Measurements from ENCODE around the gene FIGN. TPM values are rescaled to one million over a fixed set of nuclear protein-coding genes. Genes with fewer than 3 reads are reported as not detected.

Gene FIGN
- total and polyA plus RNA-seq, 2 of the 8 experiments (the other 6 are each of a cell fraction or from before 2014, with no cell fraction given): 5.0 to 22.8 TPM

DNA sequence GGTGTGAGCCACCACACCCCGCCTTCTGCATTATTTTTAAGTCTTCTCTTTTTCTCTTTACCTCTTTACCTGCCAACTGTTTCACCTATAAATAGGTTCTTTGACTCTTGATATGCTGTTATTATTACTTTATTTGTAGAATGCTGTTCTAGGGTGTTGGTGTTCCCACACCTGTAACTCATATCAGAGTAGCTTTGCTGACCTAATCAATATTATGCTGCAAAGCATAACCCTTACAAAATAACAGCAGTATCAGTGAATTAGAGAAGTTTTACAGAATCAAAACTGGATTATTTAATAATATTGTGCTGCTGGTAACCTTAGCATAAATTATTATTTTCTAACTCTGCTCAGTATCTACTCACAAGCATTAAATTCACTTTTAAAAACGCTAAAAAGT is 161.5 kb downstream of the FIGN start:
- Histone ChIP-seq H3K4me2 (ENCODE audit: insufficient read depth in 1 of 2, low read depth in 2 of 2, low read length in 2 of 2) (no peak overlapping the region), H3K23ac (ENCODE audit: insufficient read length) (no peak overlapping the region), H3K4me3 (ENCODE audit: extremely low read depth in 1 of 4, insufficient read depth in 2 of 4, low read depth in 3 of 4, low read length in 4 of 4) (no peak overlapping the region), H4K8ac (ENCODE audit: extremely low read depth, insufficient read depth, low read length) (no peak overlapping the region), H3K9ac (replicated peaks in 1 of 4; ENCODE audit: extremely low read depth in 1 of 4, low read depth in 3 of 4, low read length in 3 of 4) (no peak overlapping the region), H3K9me3 (ENCODE audit: insufficient read depth in 2 of 2, low read depth in 1 of 2, low read length in 1 of 2) (no peaks in the 10 kb centered on the region), H3K56ac (replicated peaks; ENCODE audit: insufficient read length, low read depth, low read length) (no peak overlapping the region), H4K5ac (ENCODE audit: insufficient read length, low read depth, low read length) (no peak overlapping the region), H2BK5ac (ENCODE audit: low read depth, low read length) (no peak overlapping the region), H3K79me2 (ENCODE audit: control insufficient read depth in 1 of 2, insufficient read depth in 2 of 2, low read length in 2 of 2) (no peaks in the 10 kb centered on the region), H3K36me3 (ENCODE audit: control insufficient read depth in 2 of 4, insufficient read depth in 4 of 4, low read length in 3 of 4) (no peaks in the 10 kb centered on the region), H2BK12ac (ENCODE audit: low read depth, low read length) (no peak overlapping the region), H3K14ac (ENCODE audit: insufficient read length) (no peak overlapping the region), H2BK120ac (replicated peaks; ENCODE audit: low read depth, low read length) (no peak overlapping the region), H3K27me3 (replicated peaks in 1 of 4; ENCODE audit: control insufficient read depth in 3 of 4, extremely low read depth in 1 of 4, insufficient read depth in 3 of 4, low read length in 3 of 4) (no peaks in the 10 kb centered on the region), H4K20me1 (replicated peaks in 1 of 2; ENCODE audit: control insufficient read depth in 1 of 2, insufficient read depth in 2 of 2, low read length in 2 of 2) (no peaks in the 10 kb centered on the region), H2BK15ac (ENCODE audit: low read length) (no peak overlapping the region), H3K27ac (ENCODE audit: low read depth, low read length) (no peak overlapping the region), H3K18ac (ENCODE audit: extremely low read depth, low read length) (no peak overlapping the region), H2AK5ac (ENCODE audit: low read depth, low read length) (no peak overlapping the region), H2AFZ (ENCODE audit: low read length) (no peak overlapping the region), H2BK20ac (ENCODE audit: low read length) (no peak overlapping the region), H3K4me1 (replicated peaks in 1 of 4; ENCODE audit: control insufficient read depth in 3 of 4, insufficient read depth in 4 of 4, low read length in 3 of 4) (no peaks in the 10 kb centered on the region), H3K23me2 (ENCODE audit: low read depth, low read length) (no peaks in the 10 kb centered on the region), H3K4ac (replicated peaks; ENCODE audit: insufficient read length, low read depth, low read length) (no peak overlapping the region), H4K91ac (replicated peaks; ENCODE audit: insufficient read length, low read length) (no peak overlapping the region), H3K79me1 (ENCODE audit: low read depth, low read length) (no peaks in the 10 kb centered on the region)
- FAIRE-seq (no peak), DNase-seq (ENCODE audit: low read depth in 1 of 2, low spot score in 2 of 2) (no peak)
- ChIA-PET CTCF (ENCODE audit: partially characterized antibody) (no interaction called here), POLR2A (ENCODE audit: partially characterized antibody) (no interaction called here)
- 69% methylated on average over 2 of the region's 2 CpGs; no CpG with 5 or more reads in 1 of the 2 experiments for WGBS, 2 experiments (ENCODE audit: extremely low coverage in 1 of 2, insufficient coverage in 1 of 2, insufficient read length in 1 of 2, insufficient replicate concordance in 2 of 2, low coverage in 1 of 2, low lambda C conversion rate in 2 of 2, missing lambda C conversion rate in 1 of 2)
- TF ChIP-seq BACH1 (IDR thresholded peaks at IDR 0.05; ENCODE audit: low read length) (no peak), HDAC6 (IDR thresholded peaks at IDR 0.05; ENCODE audit: low read depth, low read length) (no peak), GABPA (IDR thresholded peaks at IDR 0.05; ENCODE audit: borderline replicate concordance, insufficient read depth, low read length) (no peak), POLR2AphosphoS5 (IDR thresholded peaks at IDR 0.05; ENCODE audit: low read depth, low read length) (no peak), KDM1A (IDR thresholded peaks at IDR 0.05; ENCODE audit: borderline replicate concordance, low read length) (no peak), CBX8 (IDR thresholded peaks at IDR 0.05; ENCODE audit: borderline replicate concordance, low read depth, low read length) (no peak), CHD1 (IDR thresholded peaks at IDR 0.05; ENCODE audit: low read depth, low read length) (no peak), EP300 (IDR thresholded peaks at IDR 0.05; ENCODE audit: borderline replicate concordance in 1 of 2, low read depth in 2 of 2, low read length in 2 of 2) (no peak), KDM5A (IDR thresholded peaks at IDR 0.05; ENCODE audit: low read length) (no peak), SP2 (IDR thresholded peaks at IDR 0.05; ENCODE audit: low read length) (no peak), SUZ12 (IDR thresholded peaks at IDR 0.05; ENCODE audit: low read length) (no peak)

Measured in H1 (cell line).